ENCODE measurements around the gene PTPRD. TPM values are rescaled to one million over a fixed set of nuclear protein-coding genes. Genes with fewer than 3 reads are reported as not detected.
"Not testable (repeated sequence)": the region's sequence is repeated elsewhere in the genome, so short reads cannot be mapped to it uniquely, and the experiment has no call there.

The PTPRD gene
- total RNA-seq, 1 donor from 2014 or later = 136 TPM

DNA sequence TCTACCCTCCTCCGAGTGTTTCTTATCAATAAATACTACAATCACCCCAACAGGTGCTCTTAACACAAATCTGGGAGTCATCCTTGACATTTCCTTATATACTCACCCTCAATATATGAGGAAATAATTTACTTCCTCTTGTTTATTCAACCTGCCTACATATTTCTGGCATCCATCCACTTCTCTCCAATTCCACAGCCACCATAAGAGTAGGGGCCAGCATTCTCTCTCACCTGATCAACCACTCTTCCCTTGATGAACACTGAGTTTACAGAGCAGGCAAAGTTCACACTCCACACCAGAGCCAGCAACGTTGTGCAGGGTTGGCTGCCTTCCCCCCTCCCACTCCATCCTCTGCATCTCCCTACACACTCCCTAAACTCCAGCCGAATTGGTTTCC is 1908.9 kb downstream of the PTPRD start:
- no peaks in the 10 kb centered on the region for H3K36me3 ChIP-seq
- no peaks in the 10 kb centered on the region for H3K27me3 ChIP-seq
- no peaks in the 10 kb centered on the region for H3K9me3 ChIP-seq (ENCODE audit: low read depth)
- TF ChIP-seq EZH2 (IDR thresholded peaks at IDR 0.05) (no peak), EZH2phosphoT487 (IDR thresholded peaks at IDR 0.05) (no peak)
- TF ChIP-seq, protein P1, sequence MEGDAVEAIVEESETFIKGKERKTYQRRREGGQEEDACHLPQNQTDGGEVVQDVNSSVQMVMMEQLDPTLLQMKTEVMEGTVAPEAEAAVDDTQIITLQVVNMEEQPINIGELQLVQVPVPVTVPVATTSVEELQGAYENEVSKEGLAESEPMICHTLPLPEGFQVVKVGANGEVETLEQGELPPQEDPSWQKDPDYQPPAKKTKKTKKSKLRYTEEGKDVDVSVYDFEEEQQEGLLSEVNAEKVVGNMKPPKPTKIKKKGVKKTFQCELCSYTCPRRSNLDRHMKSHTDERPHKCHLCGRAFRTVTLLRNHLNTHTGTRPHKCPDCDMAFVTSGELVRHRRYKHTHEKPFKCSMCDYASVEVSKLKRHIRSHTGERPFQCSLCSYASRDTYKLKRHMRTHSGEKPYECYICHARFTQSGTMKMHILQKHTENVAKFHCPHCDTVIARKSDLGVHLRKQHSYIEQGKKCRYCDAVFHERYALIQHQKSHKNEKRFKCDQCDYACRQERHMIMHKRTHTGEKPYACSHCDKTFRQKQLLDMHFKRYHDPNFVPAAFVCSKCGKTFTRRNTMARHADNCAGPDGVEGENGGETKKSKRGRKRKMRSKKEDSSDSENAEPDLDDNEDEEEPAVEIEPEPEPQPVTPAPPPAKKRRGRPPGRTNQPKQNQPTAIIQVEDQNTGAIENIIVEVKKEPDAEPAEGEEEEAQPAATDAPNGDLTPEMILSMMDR (IDR thresholded peaks at IDR 0.05) = no peak
- H3K4me3 Mint-ChIP-seq = no peak overlapping the region
- H3K9ac ChIP-seq = no peak overlapping the region
- H3K4me1 ChIP-seq = peaks cover 8% of the 10 kb centered on the region
- no peak overlapping the region for H3K4me2 ChIP-seq
- H3K4me1 Mint-ChIP-seq = peaks cover 30% of the 10 kb centered on the region
- H3K4me3 ChIP-seq = no peak overlapping the region
- H4K20me1 ChIP-seq (ENCODE audit: low read depth) = peaks cover 8% of the 10 kb centered on the region
- no peak overlapping the region for H2AFZ ChIP-seq (replicated peaks)
- peaks cover 7% of the 10 kb centered on the region for H3K36me3 Mint-ChIP-seq
- DNase-seq (ENCODE audit: low spot score) = no peak
- H3K9me3 Mint-ChIP-seq = peaks cover 2% of the 10 kb centered on the region
- no peak overlapping the region for H3K27ac ChIP-seq
- H3K79me2 ChIP-seq (ENCODE audit: low read depth) = peaks cover 4% of the 10 kb centered on the region
- H3F3A ChIP-seq (ENCODE audit: low read depth) = no peaks in the 10 kb centered on the region
- H3K27me3 Mint-ChIP-seq (ENCODE audit: insufficient read depth, low read depth) = no peaks in the 10 kb centered on the region
- H3K27ac Mint-ChIP-seq = no peak overlapping the region

DNA sequence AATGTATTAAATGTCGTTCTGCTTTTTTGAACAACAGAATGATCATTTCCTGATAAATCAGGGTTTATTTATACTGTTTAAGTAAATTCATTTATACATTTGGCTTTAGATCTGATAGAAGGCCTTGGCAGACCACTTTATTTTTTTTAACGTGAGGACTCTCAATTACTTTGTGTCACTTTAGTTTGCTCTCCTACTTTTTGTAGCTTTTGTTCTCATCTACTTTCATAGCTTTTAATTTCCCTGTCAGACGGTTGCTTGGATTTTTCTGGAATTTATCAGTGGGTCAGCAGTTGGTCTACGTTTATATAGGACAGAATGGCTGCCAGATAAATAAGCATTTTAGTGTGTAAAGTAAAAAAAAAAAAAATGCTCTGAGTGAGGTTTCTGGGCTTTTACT is 1910.9 kb downstream of the PTPRD start:
- H3K27ac ChIP-seq = no peak overlapping the region
- no peak overlapping the region for H3K27ac Mint-ChIP-seq
- peaks cover 22% of the 10 kb centered on the region for H3K4me1 Mint-ChIP-seq
- H3K79me2 ChIP-seq (ENCODE audit: low read depth) = peaks cover 4% of the 10 kb centered on the region
- peaks cover 2% of the 10 kb centered on the region for H3K9me3 Mint-ChIP-seq
- H3F3A ChIP-seq (ENCODE audit: low read depth) = no peaks in the 10 kb centered on the region
- no peak for DNase-seq (ENCODE audit: low spot score)
- H3K36me3 ChIP-seq = no peaks in the 10 kb centered on the region
- H4K20me1 ChIP-seq (ENCODE audit: low read depth) = peaks cover 6% of the 10 kb centered on the region
- no peak for TF ChIP-seq EZH2 (IDR thresholded peaks at IDR 0.05)
- TF ChIP-seq, protein P1 (IDR thresholded peaks at IDR 0.05) = no peak
- no peak for TF ChIP-seq EZH2phosphoT487 (IDR thresholded peaks at IDR 0.05)
- no peak overlapping the region for H3K9ac ChIP-seq
- no peak overlapping the region for H3K4me2 ChIP-seq
- H3K36me3 Mint-ChIP-seq = peaks cover 10% of the 10 kb centered on the region
- no peak overlapping the region for H2AFZ ChIP-seq (replicated peaks)
- no peaks in the 10 kb centered on the region for H3K9me3 ChIP-seq (ENCODE audit: low read depth)
- no peak overlapping the region for H3K4me3 ChIP-seq
- H3K4me3 Mint-ChIP-seq = no peak overlapping the region
- H3K27me3 Mint-ChIP-seq (ENCODE audit: insufficient read depth, low read depth) = no peaks in the 10 kb centered on the region
- H3K27me3 ChIP-seq = no peaks in the 10 kb centered on the region
- peaks cover 3% of the 10 kb centered on the region for H3K4me1 ChIP-seq

DNA sequence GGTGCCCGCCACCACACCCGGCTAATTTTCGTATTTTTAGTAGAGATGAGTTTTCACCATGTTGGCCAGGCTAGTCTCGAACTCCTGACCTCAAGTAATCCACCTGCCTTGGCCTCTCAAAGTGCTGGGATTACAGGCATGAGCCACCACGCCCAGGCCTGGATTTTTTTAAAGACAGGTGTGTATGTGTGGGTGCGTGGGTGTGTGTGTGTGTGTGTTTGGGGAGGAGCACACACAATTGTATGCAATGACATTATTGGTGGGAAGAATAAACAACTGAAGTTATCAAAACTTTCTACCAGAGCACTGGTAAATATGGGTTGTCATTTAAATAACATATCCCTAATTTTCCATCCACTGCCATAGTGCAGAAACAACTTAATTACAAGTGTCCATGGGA is 1915.2 kb downstream of the PTPRD start:
- not testable (repeated sequence) for H3K27ac ChIP-seq; H3K36me3 Mint-ChIP-seq; H4K20me1 ChIP-seq (ENCODE audit: low read depth); H2AFZ ChIP-seq (replicated peaks); H3K9me3 ChIP-seq (ENCODE audit: low read depth); H3K4me2 ChIP-seq; H3K27me3 ChIP-seq; H3K9me3 Mint-ChIP-seq; H3K9ac ChIP-seq; H3K27me3 Mint-ChIP-seq (ENCODE audit: insufficient read depth, low read depth); H3K4me3 Mint-ChIP-seq; H3K27ac Mint-ChIP-seq; H3K36me3 ChIP-seq; H3K4me3 ChIP-seq; H3F3A ChIP-seq (ENCODE audit: low read depth); DNase-seq (ENCODE audit: low spot score)
- Histone ChIP-seq H3K79me2 (ENCODE audit: low read depth) (peaks cover 11% of the 10 kb centered on the region), H3K4me1 (peaks cover 15% of the 10 kb centered on the region)
- H3K4me1 Mint-ChIP-seq = peaks cover 21% of the 10 kb centered on the region

DNA sequence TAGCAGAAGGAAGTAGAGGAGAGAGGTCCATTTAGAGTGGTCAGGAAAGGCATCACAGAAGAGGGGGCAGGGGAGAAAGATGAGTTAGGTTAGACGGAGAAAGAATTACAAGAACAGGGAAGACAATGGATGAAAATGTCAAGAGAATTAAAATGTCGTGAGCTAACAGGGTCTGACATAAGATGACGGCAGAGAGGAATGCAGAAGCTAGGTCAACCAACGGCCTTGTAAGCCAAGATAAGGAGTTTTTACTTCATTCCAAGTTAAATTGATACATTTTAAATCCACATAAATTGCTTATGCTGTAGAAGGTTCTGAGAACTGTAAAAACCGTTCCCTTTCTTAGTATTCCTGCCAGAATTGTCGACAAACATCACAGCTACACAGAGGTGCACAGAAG is 1916.3 kb downstream of the PTPRD start:
- H3K9ac ChIP-seq = no peak overlapping the region
- H3K79me2 ChIP-seq (ENCODE audit: low read depth) = peaks cover 16% of the 10 kb centered on the region
- no peaks in the 10 kb centered on the region for H3K9me3 ChIP-seq (ENCODE audit: low read depth)
- TF ChIP-seq, protein P1 (IDR thresholded peaks at IDR 0.05) = no peak
- TF ChIP-seq EZH2phosphoT487 (IDR thresholded peaks at IDR 0.05) = no peak
- TF ChIP-seq EZH2 (IDR thresholded peaks at IDR 0.05) = no peak
- no peak for DNase-seq (ENCODE audit: low spot score)
- no peak overlapping the region for H3K4me3 ChIP-seq
- peaks cover 15% of the 10 kb centered on the region for H3K4me1 ChIP-seq
- H2AFZ ChIP-seq (replicated peaks) = no peak overlapping the region
- no peak overlapping the region for H3K27ac Mint-ChIP-seq
- H3F3A ChIP-seq (ENCODE audit: low read depth) = no peaks in the 10 kb centered on the region
- H3K4me2 ChIP-seq = no peak overlapping the region
- H3K27me3 ChIP-seq = no peaks in the 10 kb centered on the region
- peaks cover 21% of the 10 kb centered on the region for H3K4me1 Mint-ChIP-seq
- H3K4me3 Mint-ChIP-seq = no peak overlapping the region
- H3K36me3 ChIP-seq = no peaks in the 10 kb centered on the region
- H3K9me3 Mint-ChIP-seq = no peaks in the 10 kb centered on the region
- peaks cover 10% of the 10 kb centered on the region for H3K36me3 Mint-ChIP-seq
- H4K20me1 ChIP-seq (ENCODE audit: low read depth) = peaks cover 3% of the 10 kb centered on the region
- no peak overlapping the region for H3K27ac ChIP-seq
- H3K27me3 Mint-ChIP-seq (ENCODE audit: insufficient read depth, low read depth) = no peaks in the 10 kb centered on the region

Data from neural progenitor cell (in vitro differentiated cells).